ENCODE measurements around the gene C6orf120.

The C6orf120 gene

GRCh38 chr6:169722362-169723199 lies 20.7 kb downstream of the C6orf120 start:
- H3K4me1 ChIP-seq (ENCODE audit: insufficient read depth, poor library complexity, severe bottlenecking): peaks cover 13% of the 10 kb centered on the region
- ATAC-seq (ENCODE audit: low read depth): peak; percentile 69
- no peaks in the 10 kb centered on the region for H3K9me3 ChIP-seq (ENCODE audit: severe bottlenecking)
- H3K4me3 ChIP-seq (ENCODE audit: severe bottlenecking): peak overlapping the region; percentile 98
- H3K27ac ChIP-seq (ENCODE audit: poor library complexity, severe bottlenecking): peak overlapping the region; percentile 64
- peaks cover 25% of the 10 kb centered on the region for H3K36me3 ChIP-seq (ENCODE audit: low read depth)
- no peak for DNase-seq (ENCODE audit: low spot score)
- TF ChIP-seq, protein P1, sequence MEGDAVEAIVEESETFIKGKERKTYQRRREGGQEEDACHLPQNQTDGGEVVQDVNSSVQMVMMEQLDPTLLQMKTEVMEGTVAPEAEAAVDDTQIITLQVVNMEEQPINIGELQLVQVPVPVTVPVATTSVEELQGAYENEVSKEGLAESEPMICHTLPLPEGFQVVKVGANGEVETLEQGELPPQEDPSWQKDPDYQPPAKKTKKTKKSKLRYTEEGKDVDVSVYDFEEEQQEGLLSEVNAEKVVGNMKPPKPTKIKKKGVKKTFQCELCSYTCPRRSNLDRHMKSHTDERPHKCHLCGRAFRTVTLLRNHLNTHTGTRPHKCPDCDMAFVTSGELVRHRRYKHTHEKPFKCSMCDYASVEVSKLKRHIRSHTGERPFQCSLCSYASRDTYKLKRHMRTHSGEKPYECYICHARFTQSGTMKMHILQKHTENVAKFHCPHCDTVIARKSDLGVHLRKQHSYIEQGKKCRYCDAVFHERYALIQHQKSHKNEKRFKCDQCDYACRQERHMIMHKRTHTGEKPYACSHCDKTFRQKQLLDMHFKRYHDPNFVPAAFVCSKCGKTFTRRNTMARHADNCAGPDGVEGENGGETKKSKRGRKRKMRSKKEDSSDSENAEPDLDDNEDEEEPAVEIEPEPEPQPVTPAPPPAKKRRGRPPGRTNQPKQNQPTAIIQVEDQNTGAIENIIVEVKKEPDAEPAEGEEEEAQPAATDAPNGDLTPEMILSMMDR (IDR thresholded peaks at IDR 0.05; ENCODE audit: poor library complexity, severe bottlenecking): no peak
- H3K27me3 ChIP-seq (ENCODE audit: insufficient read depth, poor library complexity, severe bottlenecking): no peaks in the 10 kb centered on the region

DNA sequence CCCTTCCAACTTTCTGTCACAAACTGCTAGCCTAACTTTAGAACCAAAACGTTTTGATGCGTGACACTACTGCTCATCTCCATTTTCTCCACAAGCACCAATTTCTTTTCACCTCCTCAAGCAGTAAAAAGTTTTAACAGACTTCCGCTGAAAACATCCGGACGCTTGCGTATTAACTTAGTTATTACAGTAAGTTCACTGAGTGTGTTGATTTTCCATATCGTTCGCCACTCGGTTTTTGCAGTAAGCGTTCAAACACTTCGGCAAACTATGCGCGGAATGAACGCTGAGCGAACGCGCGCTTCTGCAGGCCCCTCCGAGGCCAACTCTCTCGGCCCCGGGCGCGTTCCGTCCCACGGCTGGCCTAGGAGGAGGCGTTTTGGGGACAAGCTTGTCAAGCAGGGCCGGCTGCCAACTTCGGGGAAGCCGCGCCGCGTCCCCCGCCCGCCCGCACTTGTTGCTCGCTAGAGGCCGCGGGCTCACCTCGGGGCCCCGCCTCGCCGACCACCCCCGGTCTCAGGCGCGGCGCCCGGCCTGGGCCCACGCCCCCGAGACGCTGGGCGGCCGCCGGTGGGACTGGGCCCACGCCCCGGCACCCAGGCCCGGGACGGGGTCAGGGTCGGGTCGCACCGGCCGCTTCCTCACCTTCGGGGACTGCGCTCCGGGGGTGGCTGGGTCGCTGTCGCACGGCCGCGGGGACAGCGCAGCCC lies 21.4 kb downstream of the C6orf120 start:
- Histone ChIP-seq H3K27me3 (ENCODE audit: insufficient read depth, poor library complexity, severe bottlenecking) (no peaks in the 10 kb centered on the region), H3K9me3 (ENCODE audit: severe bottlenecking) (no peaks in the 10 kb centered on the region), H3K4me1 (ENCODE audit: insufficient read depth, poor library complexity, severe bottlenecking) (peaks cover 13% of the 10 kb centered on the region), H3K36me3 (ENCODE audit: low read depth) (peaks cover 17% of the 10 kb centered on the region), H3K4me3 (ENCODE audit: severe bottlenecking) (peak overlapping the region; percentile 98), H3K27ac (ENCODE audit: poor library complexity, severe bottlenecking) (peak overlapping the region; percentile 64)
- DNase-seq (ENCODE audit: low spot score) (no peak), ATAC-seq (ENCODE audit: low read depth) (peak; percentile 15)
- TF ChIP-seq, protein P1 (IDR thresholded peaks at IDR 0.05; ENCODE audit: poor library complexity, severe bottlenecking): no peak

- Histone ChIP-seq H3K27me3 (ENCODE audit: insufficient read depth, poor library complexity, severe bottlenecking) (no peaks in the 10 kb centered on the region), H3K4me1 (ENCODE audit: insufficient read depth, poor library complexity, severe bottlenecking) (peaks cover 13% of the 10 kb centered on the region), H3K9me3 (ENCODE audit: severe bottlenecking) (no peaks in the 10 kb centered on the region), H3K27ac (ENCODE audit: poor library complexity, severe bottlenecking) (peak overlapping the region; percentile 64), H3K4me3 (ENCODE audit: severe bottlenecking) (peak overlapping the region; percentile 98), H3K36me3 (ENCODE audit: low read depth) (peaks cover 13% of the 10 kb centered on the region)
- TF ChIP-seq, protein P1 (IDR thresholded peaks at IDR 0.05; ENCODE audit: poor library complexity, severe bottlenecking): no peak
- no peak for DNase-seq (ENCODE audit: low spot score)
- peak; percentile 5; the same call in 1 of the 3 replicates for ATAC-seq (ENCODE audit: low read depth)
Observed at GRCh38 chr6:169723991-169724493, 22.1 kb downstream of the C6orf120 start.

GRCh38 chr6:169724494-169725124 lies 22.7 kb downstream of the C6orf120 start, which contains the start of gene PHF10:
TSS of gene PHF10 (minus strand) at chr6:169724500. CDS start at chr6:169723931, 569 bp downstream.
- ATAC-seq (ENCODE audit: low read depth) (peak; percentile 7), DNase-seq (ENCODE audit: low spot score) (no peak)
- TF ChIP-seq, protein P1 (IDR thresholded peaks at IDR 0.05; ENCODE audit: poor library complexity, severe bottlenecking): no peak
- Histone ChIP-seq H3K27ac (ENCODE audit: poor library complexity, severe bottlenecking) (peak within 1 kb of the TSS; percentile 64), H3K36me3 (ENCODE audit: low read depth) (peaks cover 7% of the 10 kb centered on the region), H3K27me3 (ENCODE audit: insufficient read depth, poor library complexity, severe bottlenecking) (no peaks in the 10 kb centered on the region), H3K4me1 (ENCODE audit: insufficient read depth, poor library complexity, severe bottlenecking) (peaks cover 13% of the 10 kb centered on the region), H3K9me3 (ENCODE audit: severe bottlenecking) (no peaks in the 10 kb centered on the region), H3K4me3 (ENCODE audit: severe bottlenecking) (peak within 1 kb of the TSS; percentile 98)

Data from RWPE2 (cell line).